ENCODE measurements around the gene BAZ2B. TPM values are rescaled to one million over a fixed set of nuclear protein-coding genes. Genes with fewer than 3 reads are reported as not detected.
"Not testable (repeated sequence)": the region's sequence is repeated elsewhere in the genome, so short reads cannot be mapped to it uniquely, and the experiment has no call there.

BAZ2B gene
- total RNA-seq, 2 experiments from 2014 or later = 7.4 to 8.5 TPM

GRCh38 chr2:159546039-159546438, 70.3 kb downstream of the BAZ2B start:
- ATAC-seq (no peak), DNase-seq (no peak)
- H3K36me3 Mint-ChIP-seq (ENCODE audit: low read depth) = no peaks in the 10 kb centered on the region
- no peaks in the 10 kb centered on the region for H3K4me1 Mint-ChIP-seq (ENCODE audit: low read depth)
- POLR2A ChIA-PET = no interaction called here
- no peak overlapping the region for H3K4me3 Mint-ChIP-seq
- CTCF ChIA-PET = no interaction called here
- no peaks in the 10 kb centered on the region for H3K27me3 Mint-ChIP-seq (ENCODE audit: low read depth)
- peaks cover 3% of the 10 kb centered on the region for H3K9me3 Mint-ChIP-seq (ENCODE audit: insufficient read depth)
- H3K27ac Mint-ChIP-seq = no peak overlapping the region

GRCh38 chr2:159545085-159545484, 71.3 kb downstream of the BAZ2B start:
- H3K4me1 Mint-ChIP-seq (ENCODE audit: low read depth) = no peaks in the 10 kb centered on the region
- no peak for ATAC-seq
- no peak overlapping the region for H3K4me3 Mint-ChIP-seq
- H3K9me3 Mint-ChIP-seq (ENCODE audit: insufficient read depth) = peaks cover 3% of the 10 kb centered on the region
- DNase-seq = no peak
- H3K36me3 Mint-ChIP-seq (ENCODE audit: low read depth) = no peaks in the 10 kb centered on the region
- no peaks in the 10 kb centered on the region for H3K27me3 Mint-ChIP-seq (ENCODE audit: low read depth)
- H3K27ac Mint-ChIP-seq = no peak overlapping the region
- ChIA-PET POLR2A (no interaction called here), CTCF (no interaction called here)

GRCh38 chr2:159542101-159542500, 74.2 kb downstream of the BAZ2B start:
- Mint-ChIP-seq H3K9me3 (ENCODE audit: insufficient read depth) (peaks cover 3% of the 10 kb centered on the region), H3K27me3 (ENCODE audit: low read depth) (no peaks in the 10 kb centered on the region), H3K4me1 (ENCODE audit: low read depth) (no peaks in the 10 kb centered on the region), H3K4me3 (no peak overlapping the region), H3K36me3 (ENCODE audit: low read depth) (no peaks in the 10 kb centered on the region), H3K27ac (no peak overlapping the region)
- POLR2A ChIA-PET = no interaction called here
- ATAC-seq (no peak), DNase-seq (no peak)
- CTCF ChIA-PET = no interaction called here

- no peaks in the 10 kb centered on the region for H3K27me3 Mint-ChIP-seq (ENCODE audit: low read depth)
- ChIA-PET CTCF (no interaction called here), POLR2A (no interaction called here)
- DNase-seq (no peak), ATAC-seq (no peak)
- H3K4me3 Mint-ChIP-seq = no peak overlapping the region
- H3K36me3 Mint-ChIP-seq (ENCODE audit: low read depth) = no peaks in the 10 kb centered on the region
- no peaks in the 10 kb centered on the region for H3K4me1 Mint-ChIP-seq (ENCODE audit: low read depth)
- H3K27ac Mint-ChIP-seq = no peak overlapping the region
- peaks cover 3% of the 10 kb centered on the region for H3K9me3 Mint-ChIP-seq (ENCODE audit: insufficient read depth)
Measured at GRCh38 chr2:159539701-159540100, 76.6 kb downstream of the BAZ2B start.

DNA sequence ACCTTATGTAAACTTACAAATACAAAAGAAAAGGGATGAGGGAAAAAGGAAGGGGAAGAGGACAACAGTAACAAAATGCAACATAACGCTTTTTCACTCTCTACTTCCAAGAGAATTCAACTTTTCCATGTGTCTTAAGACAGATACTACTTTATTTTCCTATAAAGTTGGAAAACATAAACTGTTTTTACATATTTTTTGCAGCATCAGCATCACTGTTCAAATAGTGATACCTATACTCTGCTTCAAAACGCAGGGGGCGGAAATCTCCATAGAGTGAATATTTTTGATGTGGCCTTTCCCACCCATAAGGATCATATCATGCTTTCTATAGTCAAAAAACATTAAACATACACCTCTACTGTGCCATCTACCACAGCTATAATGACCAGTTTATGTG, 77.5 kb downstream of the BAZ2B start:
- ChIA-PET CTCF (no interaction called here), POLR2A (no interaction called here)
- ATAC-seq = no peak
- DNase-seq = no peak
- Mint-ChIP-seq H3K27me3 (ENCODE audit: low read depth) (no peaks in the 10 kb centered on the region), H3K4me1 (ENCODE audit: low read depth) (no peaks in the 10 kb centered on the region), H3K36me3 (ENCODE audit: low read depth) (no peaks in the 10 kb centered on the region), H3K27ac (no peak overlapping the region), H3K9me3 (ENCODE audit: insufficient read depth) (peaks cover 3% of the 10 kb centered on the region), H3K4me3 (no peak overlapping the region)

DNA sequence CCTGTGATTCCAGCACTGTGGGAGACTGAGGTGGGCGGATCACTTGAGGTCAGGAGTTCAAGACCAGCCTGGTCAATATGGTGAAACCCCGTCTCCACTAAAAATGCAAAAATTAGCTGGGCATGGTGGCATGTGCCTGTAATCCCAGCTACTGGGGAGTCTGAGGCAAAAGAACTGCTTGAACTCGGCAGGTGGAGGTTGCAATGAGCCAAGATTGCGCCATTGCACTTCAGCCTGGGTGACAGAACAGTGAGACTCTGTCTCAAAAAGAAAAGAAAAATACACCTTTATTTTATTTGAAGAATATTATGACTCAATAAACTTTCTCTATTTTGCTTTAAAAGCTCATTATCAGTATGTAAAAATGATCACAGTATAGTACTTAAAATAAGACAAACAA, 81.1 kb downstream of the BAZ2B start:
- not testable (repeated sequence) for ATAC-seq, H3K4me3 Mint-ChIP-seq
- CTCF ChIA-PET = interaction anchor here (0.8 kb wide), 1 partner anchor 10 kb away, joined by 3 read pairs; no protein-coding TSS in a partner anchor

DNA sequence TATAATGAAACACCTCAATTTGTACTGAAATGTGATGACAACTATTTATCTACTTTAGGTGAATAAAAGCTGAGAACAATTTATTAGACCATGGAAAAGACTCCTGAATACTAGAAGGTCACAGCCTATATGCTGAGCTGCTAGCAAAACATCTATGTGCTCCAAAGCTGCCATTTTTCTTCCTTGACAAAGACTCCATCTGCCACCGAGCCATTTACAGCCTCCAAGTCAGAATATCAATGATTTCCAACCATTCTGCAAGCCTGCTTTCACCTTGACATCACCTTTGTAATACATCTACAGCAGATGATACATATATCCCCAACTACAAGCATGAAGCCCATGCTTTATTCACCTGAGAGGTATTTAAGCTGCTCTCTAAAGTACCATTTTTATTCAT, 84.9 kb downstream of the BAZ2B start:
- ChIA-PET CTCF (no interaction called here), POLR2A (no interaction called here)
- Mint-ChIP-seq H3K4me1 (ENCODE audit: low read depth) (no peaks in the 10 kb centered on the region), H3K27ac (no peak overlapping the region), H3K36me3 (ENCODE audit: low read depth) (no peaks in the 10 kb centered on the region), H3K9me3 (ENCODE audit: insufficient read depth) (no peaks in the 10 kb centered on the region), H3K4me3 (no peak overlapping the region), H3K27me3 (ENCODE audit: low read depth) (no peaks in the 10 kb centered on the region)
- DNase-seq (no peak), ATAC-seq (no peak)

More for the DNA sequence above, 81.1 kb downstream of the BAZ2B start:
- DNase-seq; H3K27ac Mint-ChIP-seq; H3K4me1 Mint-ChIP-seq (ENCODE audit: low read depth); H3K27me3 Mint-ChIP-seq (ENCODE audit: low read depth); POLR2A ChIA-PET; H3K36me3 Mint-ChIP-seq (ENCODE audit: low read depth); H3K9me3 Mint-ChIP-seq (ENCODE audit: insufficient read depth): not testable (repeated sequence)

DNA sequence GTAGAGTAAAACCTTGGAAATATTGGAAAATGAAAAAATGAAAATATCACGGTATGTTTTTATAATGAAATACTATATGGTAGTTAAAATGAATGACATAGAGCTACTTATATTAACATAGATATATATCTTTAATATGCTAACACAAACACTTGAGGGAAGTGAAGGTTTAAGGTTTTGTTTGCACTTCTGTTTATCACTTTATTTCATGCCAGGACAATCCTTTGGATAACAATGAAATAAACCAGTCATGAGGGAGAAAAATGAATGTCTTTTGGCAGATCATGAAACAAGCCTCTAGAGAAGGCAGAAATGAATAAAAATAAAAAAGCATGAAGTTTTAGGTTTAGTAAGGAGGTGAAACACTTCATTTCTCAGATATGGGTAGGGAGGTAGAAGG, 89.9 kb downstream of the BAZ2B start:
- CTCF ChIA-PET = no interaction called here
- no peaks in the 10 kb centered on the region for H3K4me1 Mint-ChIP-seq (ENCODE audit: low read depth)
- no peak for ATAC-seq
- POLR2A ChIA-PET = no interaction called here
- no peaks in the 10 kb centered on the region for H3K27me3 Mint-ChIP-seq (ENCODE audit: low read depth)
- H3K36me3 Mint-ChIP-seq (ENCODE audit: low read depth) = no peaks in the 10 kb centered on the region
- no peak for DNase-seq
- H3K27ac Mint-ChIP-seq = no peak overlapping the region
- no peak overlapping the region for H3K4me3 Mint-ChIP-seq
- H3K9me3 Mint-ChIP-seq (ENCODE audit: insufficient read depth) = no peaks in the 10 kb centered on the region

- ChIA-PET CTCF (interaction anchor here (1.1 kb wide), 1 partner anchor 10 kb away, joined by 3 read pairs; no protein-coding TSS in a partner anchor), POLR2A (no interaction called here)
- H3K4me1 Mint-ChIP-seq (ENCODE audit: low read depth) = no peaks in the 10 kb centered on the region
- H3K4me3 Mint-ChIP-seq = no peak overlapping the region
- no peaks in the 10 kb centered on the region for H3K36me3 Mint-ChIP-seq (ENCODE audit: low read depth)
- no peaks in the 10 kb centered on the region for H3K9me3 Mint-ChIP-seq (ENCODE audit: insufficient read depth)
- DNase-seq (no peak), ATAC-seq (no peak)
- H3K27ac Mint-ChIP-seq = no peak overlapping the region
- H3K27me3 Mint-ChIP-seq (ENCODE audit: low read depth) = no peaks in the 10 kb centered on the region
Measured at GRCh38 chr2:159525012-159525411, 91.3 kb downstream of the BAZ2B start.

DNA sequence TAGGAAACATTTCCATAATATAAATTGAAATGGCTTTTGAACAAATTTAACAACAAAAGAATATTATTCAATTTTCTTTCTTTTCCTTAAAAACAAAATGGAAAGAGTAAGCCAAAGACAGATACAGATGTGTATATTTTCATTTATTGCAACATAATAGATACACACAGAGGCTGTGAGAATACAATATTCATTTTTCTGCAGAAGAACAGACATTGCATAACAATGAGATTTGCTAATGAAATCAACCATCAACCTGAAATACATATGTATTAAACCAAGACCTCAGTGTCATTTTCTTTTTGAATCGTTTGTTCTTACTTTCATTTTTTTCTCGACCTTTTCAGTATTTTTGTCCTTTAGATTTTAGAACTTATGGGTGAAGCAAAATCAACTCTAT, 95.1 kb downstream of the BAZ2B start:
- POLR2A ChIA-PET = no interaction called here
- no peaks in the 10 kb centered on the region for H3K9me3 Mint-ChIP-seq (ENCODE audit: insufficient read depth)

GRCh38 chr2:159518321-159519005, 97.9 kb downstream of the BAZ2B start:
- ATAC-seq (no peak), DNase-seq (no peak)
- Mint-ChIP-seq H3K36me3 (ENCODE audit: low read depth) (no peaks in the 10 kb centered on the region), H3K27ac (no peak overlapping the region), H3K9me3 (ENCODE audit: insufficient read depth) (no peaks in the 10 kb centered on the region), H3K4me3 (no peak overlapping the region), H3K4me1 (ENCODE audit: low read depth) (peaks cover 13% of the 10 kb centered on the region), H3K27me3 (ENCODE audit: low read depth) (no peaks in the 10 kb centered on the region)
- POLR2A ChIA-PET = no interaction called here
- CTCF ChIA-PET = interaction anchor here (0.6 kb wide), 1 partner anchor 1561 kb away, joined by 3 read pairs; no protein-coding TSS in a partner anchor

More for the DNA sequence above, 95.1 kb downstream of the BAZ2B start:
- Mint-ChIP-seq H3K4me1 (ENCODE audit: low read depth) (peaks cover 5% of the 10 kb centered on the region), H3K27ac (no peak overlapping the region), H3K4me3 (no peak overlapping the region), H3K27me3 (ENCODE audit: low read depth) (no peaks in the 10 kb centered on the region), H3K36me3 (ENCODE audit: low read depth) (no peaks in the 10 kb centered on the region)
- no peak for ATAC-seq
- no peak for DNase-seq
- CTCF ChIA-PET = no interaction called here

DNA sequence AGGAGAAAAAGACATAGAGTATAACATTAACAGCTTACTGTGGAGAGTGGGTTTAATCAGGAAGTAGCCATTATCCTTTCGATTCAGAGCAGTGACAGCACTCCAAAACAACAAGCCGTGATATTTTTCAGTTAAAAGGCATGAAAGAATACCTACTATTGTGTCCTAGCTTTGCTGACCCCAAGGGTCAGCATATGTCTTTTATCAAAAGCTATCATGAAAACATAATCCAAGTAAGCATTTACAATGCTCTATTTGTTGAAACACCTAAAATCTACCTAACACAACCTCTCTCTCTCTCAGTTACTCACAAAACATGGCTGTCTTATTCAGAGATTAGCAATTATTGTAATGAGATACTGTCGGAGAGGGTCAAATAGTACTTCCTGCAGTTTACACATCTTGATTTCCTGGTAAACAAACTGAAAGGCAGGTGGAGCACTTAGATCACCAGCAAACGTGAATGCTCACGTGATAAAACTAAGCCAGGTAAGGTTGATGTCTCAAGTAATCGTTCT, 100.0 kb downstream of the BAZ2B start:
- ATAC-seq (peak; percentile 90), DNase-seq (peak; percentile 25)
- Mint-ChIP-seq H3K27ac (peak overlapping the region; percentile 87), H3K27me3 (ENCODE audit: low read depth) (no peaks in the 10 kb centered on the region), H3K36me3 (ENCODE audit: low read depth) (no peaks in the 10 kb centered on the region), H3K4me3 (peak overlapping the region; percentile 74), H3K4me1 (ENCODE audit: low read depth) (peaks cover 14% of the 10 kb centered on the region), H3K9me3 (ENCODE audit: insufficient read depth) (no peaks in the 10 kb centered on the region)
- CTCF ChIA-PET = no interaction called here
- POLR2A ChIA-PET = interaction anchor here (1.2 kb wide), 1 partner anchor 197 kb away, joined by 11 read pairs; no protein-coding TSS in a partner anchor

DNA sequence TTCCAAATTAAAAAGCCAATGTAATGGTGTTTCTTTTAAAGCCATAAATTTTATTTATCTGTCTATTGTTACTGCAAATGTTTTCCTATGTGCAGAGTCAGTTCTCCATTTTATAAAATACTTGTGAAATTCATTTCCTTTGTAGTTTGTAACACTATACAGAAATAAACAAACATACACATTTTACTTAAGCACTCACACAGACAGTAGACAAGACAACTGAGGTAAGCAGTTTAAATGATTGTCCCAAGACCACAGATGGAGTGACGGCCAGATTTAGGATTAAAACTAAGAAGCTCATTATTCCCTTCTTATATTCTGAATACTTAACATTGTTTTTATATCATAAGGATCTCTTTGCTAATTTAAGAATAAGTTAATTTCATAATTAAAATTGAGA, 100.9 kb downstream of the BAZ2B start:
- peak overlapping the region; percentile 70 for H3K4me3 Mint-ChIP-seq
- H3K27me3 Mint-ChIP-seq (ENCODE audit: low read depth) = no peaks in the 10 kb centered on the region
- ChIA-PET CTCF (no interaction called here), POLR2A (interaction anchor here (1.2 kb wide), 1 partner anchor 197 kb away, joined by 11 read pairs; no protein-coding TSS in a partner anchor)
- ATAC-seq (no peak), DNase-seq (no peak)
- H3K36me3 Mint-ChIP-seq (ENCODE audit: low read depth) = no peaks in the 10 kb centered on the region
- peak overlapping the region; percentile 71 for H3K27ac Mint-ChIP-seq
- no peaks in the 10 kb centered on the region for H3K9me3 Mint-ChIP-seq (ENCODE audit: insufficient read depth)
- H3K4me1 Mint-ChIP-seq (ENCODE audit: low read depth) = peaks cover 14% of the 10 kb centered on the region
